Endothelial cell of umbilical vein (primary cell): Measurements from ENCODE around the gene SPAG9. TPM values are rescaled to one million over a fixed set of nuclear protein-coding genes. Genes with fewer than 3 reads are reported as not detected.
A peak's percentile ranks its signal among the peaks of the same experiment; 100 is the strongest.

Experiments
- BruUV-seq: library from RNA; stranded (reverse); fragments of 400-500 nt; replicated peaks from 2 replicates; lab custom pipeline; 2021; lab: Mats Ljungman, UMichigan
- CTCF ChIA-PET: fragments of 300-600, 350-600 bp; sonication (Branson Sonifier 250); formaldehyde crosslinking; loops from one replicate; lab custom pipeline; 2021; ENCODE audit warnings: antibody characterized with exemption, inconsistent platforms; lab: Charles Lee
- POLR2A ChIA-PET: fragments of 300-600, 350-600 bp; sonication (Branson Sonifier 250); formaldehyde crosslinking; loops from one replicate; lab custom pipeline; 2021; ENCODE audit warnings: antibody characterized with exemption, inconsistent platforms; lab: Charles Lee
- DNase-seq: peaks from one replicate; pipeline ENCODE4 v3.0.0-alpha.2; 2011; ENCODE audit warnings: low read depth, low spot score
- FAIRE-seq: peaks from 2 replicates; lab custom pipeline; 2011; peaks lifted over from hg19 to GRCh38; lab: Jason Lieb, UNC
- H2AFZ ChIP-seq: 2 replicates; pipeline ENCODE4 v1.6.0; 2012; ENCODE audit warnings: low read depth, low read length, control low read depth, inconsistent platforms
- H3K27ac ChIP-seq: 2 replicates; pipeline ENCODE4 v1.5.1; 2011; ENCODE audit warnings: low read depth, mild to moderate bottlenecking, control low read depth, low read length, moderate library complexity; ENCODE audit not compliant: insufficient read depth
- H3K27me3 ChIP-seq, 2 experiments: 2 replicates each; pipeline versions ENCODE4 v1.6.0 to v1.6.1; 2011; ENCODE audit warnings: low read length in 2 of 2, mixed read lengths in 1 of 2; ENCODE audit not compliant: control insufficient read depth in 2 of 2, insufficient read depth in 2 of 2
- H3K36me3 ChIP-seq, 2 experiments: 2 replicates in 1 of 2; 3 replicates in 1 of 2; pipeline ENCODE4 v1.5.1; 2011; ENCODE audit warnings: low read length in 2 of 2, mild to moderate bottlenecking in 1 of 2, moderate library complexity in 1 of 2; ENCODE audit not compliant: control insufficient read depth in 2 of 2, insufficient read depth in 2 of 2; ENCODE audit errors: extremely low read depth in 1 of 2
- H3K4me1 ChIP-seq: 3 replicates; pipeline ENCODE4 v1.5.1; 2011; ENCODE audit warnings: mild to moderate bottlenecking, low read length; ENCODE audit not compliant: control insufficient read depth, insufficient read depth; ENCODE audit errors: extremely low read depth
- H3K4me2 ChIP-seq: 2 replicates; pipeline ENCODE4 v1.6.1; 2011; ENCODE audit warnings: low read length, control low read depth, mixed read lengths; ENCODE audit not compliant: insufficient read depth
- H3K4me3 ChIP-seq, 3 experiments: fragments of 200-600 bp in 1 of 3; sonication (generic), shearing (Covaris generic) in 1 of 3; replicated peaks in 1 of 3; 2 replicates each; pipeline ENCODE4 v1.5.1; 2011 to 2016; ENCODE audit warnings: control low read depth in 3 of 3, low read length in 3 of 3, mild to moderate bottlenecking in 2 of 3, inconsistent platforms in 1 of 3, low read depth in 1 of 3, moderate library complexity in 1 of 3; ENCODE audit not compliant: insufficient read depth in 1 of 3
- H3K79me2 ChIP-seq: 2 replicates; pipeline ENCODE4 v1.6.0; 2012; ENCODE audit warnings: low read length, inconsistent platforms; ENCODE audit not compliant: control insufficient read depth, insufficient read depth
- H3K9ac ChIP-seq: replicated peaks from 2 replicates; pipeline ENCODE3; 2011; ENCODE audit warnings: low read length, control low read depth; ENCODE audit not compliant: insufficient read depth; ENCODE audit errors: extremely low read depth
- H3K9me1 ChIP-seq: replicated peaks from 3 replicates; pipeline ENCODE4 v1.6.0; 2011; ENCODE audit warnings: mild to moderate bottlenecking, low read length; ENCODE audit not compliant: control insufficient read depth, insufficient read depth; ENCODE audit errors: extremely low read depth
- H3K9me3 ChIP-seq: replicated peaks from 2 replicates; pipeline ENCODE4 v1.5.1; 2012; ENCODE audit warnings: low read length, inconsistent platforms; ENCODE audit not compliant: control insufficient read depth, insufficient read depth
- H4K20me1 ChIP-seq: replicated peaks from 2 replicates; pipeline ENCODE3; 2011; ENCODE audit warnings: mild to moderate bottlenecking, low read length; ENCODE audit not compliant: control insufficient read depth, insufficient read depth; ENCODE audit errors: extremely low read depth
- EZH2 ChIP-seq: IDR thresholded peaks from 2 replicates; pipeline ENCODE4 v1.6.1; 2012; ENCODE audit warnings: borderline replicate concordance, low read depth, mild to moderate bottlenecking, moderate library complexity, low read length, inconsistent platforms; ENCODE audit not compliant: severe bottlenecking
- FOS ChIP-seq: IDR thresholded peaks from 2 replicates; pipeline ENCODE4 v1.6.1; 2011; ENCODE audit warnings: mild to moderate bottlenecking, low read length, moderate library complexity, borderline replicate concordance; ENCODE audit not compliant: insufficient read depth
- GATA2 ChIP-seq: IDR thresholded peaks from 2 replicates; pipeline ENCODE4 v1.7.0; 2011; ENCODE audit warnings: low read depth, mild to moderate bottlenecking, moderate library complexity, mixed read lengths, low read length; ENCODE audit not compliant: insufficient read length, insufficient read depth
- JUN ChIP-seq: IDR thresholded peaks from 2 replicates; pipeline ENCODE4 v1.6.1; 2011; ENCODE audit warnings: borderline replicate concordance, low read depth; ENCODE audit not compliant: insufficient read length, insufficient read depth
- MYC ChIP-seq: IDR thresholded peaks from one replicate; pipeline ENCODE4 v1.6.1; 2011; ENCODE audit warnings: mild to moderate bottlenecking, low read depth, low read length
- POLR2A ChIP-seq: IDR thresholded peaks from 2 replicates; pipeline ENCODE4 v1.6.1; 2012; ENCODE audit warnings: low read depth, mild to moderate bottlenecking, control low read depth, low read length
- POLR2AphosphoS5 ChIP-seq: IDR thresholded peaks from 2 replicates; pipeline ENCODE4 v1.6.1; 2012; ENCODE audit warnings: low read depth, mild to moderate bottlenecking, control low read depth, low read length, moderate library complexity; ENCODE audit not compliant: insufficient read depth
- dilution Hi-C: fragments of 300-500 bp; cut with MboI; formaldehyde crosslinking; loops from one replicate; pipeline ENCODE4 v1.15.0; 2019; ENCODE audit warnings: low sequenced_read_pairs; ENCODE audit not compliant: extremely low pct_ligation_motif_present
- intact Hi-C: fragments of 100-400 bp; cut with micrococcal nuclease; formaldehyde crosslinking; loops from one replicate; pipeline ENCODE4 v1.10.0; 2022
- polyA plus RNA-seq, 4 experiments: library from polyadenylated mRNA; depleted of rRNA in 3 of 4; stranded (reverse) in 3 of 4; unstranded in 1 of 4; fragments of >200 nt; gene quantifications; 2 replicates each; pipeline versions ENCODE4 v1.2.1 to v1.2.3, GENCODE V29; 2011 to 2012; ENCODE audit warnings: missing spikeins in 1 of 4
- total RNA-seq: library from RNA; stranded (reverse); gene quantifications from 2 replicates; pipeline ENCODE4 v1.2.3, GENCODE V29; 2021
- TF ChIP-seq, protein P1 (sequence below): IDR thresholded peaks from 2 replicates; pipeline ENCODE4 v1.6.1; 2011; ENCODE audit not compliant: insufficient read depth, insufficient read length
- TF ChIP-seq, protein P2 (sequence below), 2 donors: IDR thresholded peaks; 1 replicate in 1 of 2; 2 replicates in 1 of 2; pipeline ENCODE4 v1.5.1; 2011; ENCODE audit warnings: low read length in 2 of 2, mild to moderate bottlenecking in 2 of 2, moderate library complexity in 2 of 2, control low read depth in 1 of 2, inconsistent platforms in 1 of 2, low read depth in 1 of 2; ENCODE audit not compliant: insufficient read depth in 1 of 2; ENCODE audit errors: extremely low read depth in 1 of 2

Gene SPAG9
- total and polyA plus RNA-seq, 2 donors (not counting 3 experiments of a cell fraction or from before 2014, with no cell fraction given) = 16.5 to 75.0 TPM

DNA sequence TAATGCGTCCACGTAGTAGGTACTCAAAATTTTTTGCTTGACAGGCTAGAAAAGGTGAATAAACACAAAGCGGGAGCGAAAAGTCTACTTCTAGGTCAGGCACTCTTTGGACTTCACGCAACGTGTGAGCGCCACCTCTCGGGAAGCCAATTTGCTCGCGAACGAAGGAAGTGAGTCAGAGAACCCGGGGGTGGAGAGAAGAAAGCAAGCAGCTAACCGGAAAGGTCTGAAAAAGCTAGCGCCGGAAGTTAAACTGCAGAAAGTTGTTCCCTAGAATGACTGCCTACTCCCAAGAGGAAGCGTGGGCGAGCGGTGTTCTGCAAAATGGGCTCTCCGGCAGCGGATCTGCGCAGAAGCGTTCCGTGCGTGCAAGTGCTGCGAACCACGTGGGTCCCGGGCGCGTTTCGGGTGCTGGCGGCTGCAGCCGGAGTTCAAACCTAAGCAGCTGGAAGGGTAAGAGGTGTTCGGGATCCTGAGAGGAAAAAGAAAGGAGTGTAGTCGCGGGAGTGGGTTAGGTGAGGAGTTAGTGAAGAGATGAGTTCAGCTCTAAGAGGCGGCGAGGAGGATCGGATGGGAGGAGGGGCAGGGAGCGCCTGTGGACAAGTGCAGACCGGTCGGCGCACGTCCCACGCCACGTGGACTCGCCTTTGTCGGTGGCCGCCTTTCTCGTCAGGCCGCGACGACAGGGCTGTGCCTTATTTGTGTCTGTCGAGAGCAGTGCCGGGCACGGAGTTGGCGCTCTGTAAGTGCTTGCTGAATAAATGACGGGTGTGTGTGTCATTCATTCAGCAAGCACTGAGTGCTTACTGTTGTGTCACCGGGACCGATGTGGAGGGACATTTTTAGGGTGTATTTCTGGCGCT lies 32.8 kb upstream of the SPAG9 start, which contains the start of gene NME1:
TSS of gene NME1 (plus strand) at position 350 of the 863 bp plus-strand sequence. CDS start 2,096 bp downstream, outside the sequence.
- intact Hi-C loops (loop anchor here (1.0 to 10.0 kb wide), 10 partner anchors 13 to 609 kb away; partner anchors contain the start of genes MBTD1, NME2, SPATA20 and TOB1), dilution Hi-C loops (no loop called here)
- peak within 1 kb of the TSS; percentile 70 for H3K27ac ChIP-seq
- H3K9me1 ChIP-seq = no peaks in the 10 kb centered on the region
- POLR2A ChIA-PET = interaction anchor here (0.5 to 1.0 kb wide), 4 partner anchors 11 to 287 kb away, joined by 3 to 5 read pairs (median 4); partner anchors contain the start of gene SPAG9
- H3K9me3 ChIP-seq = no peaks in the 10 kb centered on the region
- peaks cover 1 to 6% of the 10 kb centered on the region in 2 experiments for H3K36me3 ChIP-seq
- no peaks in the 10 kb centered on the region for H3K27me3 ChIP-seq
- peak within 1 kb of the TSS; percentile 85 for H2AFZ ChIP-seq
- DNase-seq (peak; percentile 99), FAIRE-seq (peak; percentile 97)
- peaks cover 46% of the 10 kb centered on the region for H3K79me2 ChIP-seq
- CTCF ChIA-PET = interaction anchor here (0.6 to 3.5 kb wide), 41 partner anchors 9 to 370 kb away, joined by 3 to 140 read pairs (median 5); partner anchors contain the start of genes NME2, SPAG9 and TOB1
- peak within 1 kb of the TSS; percentile 56 to 87 (median 85) for H3K4me3 ChIP-seq
- H3K9ac ChIP-seq = peak within 1 kb of the TSS; percentile 79
- TF ChIP-seq POLR2AphosphoS5 = peak; percentile 99
- TF ChIP-seq, protein P1, sequence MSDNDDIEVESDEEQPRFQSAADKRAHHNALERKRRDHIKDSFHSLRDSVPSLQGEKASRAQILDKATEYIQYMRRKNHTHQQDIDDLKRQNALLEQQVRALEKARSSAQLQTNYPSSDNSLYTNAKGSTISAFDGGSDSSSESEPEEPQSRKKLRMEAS = peak; percentile 96
- TF ChIP-seq, protein P2, sequence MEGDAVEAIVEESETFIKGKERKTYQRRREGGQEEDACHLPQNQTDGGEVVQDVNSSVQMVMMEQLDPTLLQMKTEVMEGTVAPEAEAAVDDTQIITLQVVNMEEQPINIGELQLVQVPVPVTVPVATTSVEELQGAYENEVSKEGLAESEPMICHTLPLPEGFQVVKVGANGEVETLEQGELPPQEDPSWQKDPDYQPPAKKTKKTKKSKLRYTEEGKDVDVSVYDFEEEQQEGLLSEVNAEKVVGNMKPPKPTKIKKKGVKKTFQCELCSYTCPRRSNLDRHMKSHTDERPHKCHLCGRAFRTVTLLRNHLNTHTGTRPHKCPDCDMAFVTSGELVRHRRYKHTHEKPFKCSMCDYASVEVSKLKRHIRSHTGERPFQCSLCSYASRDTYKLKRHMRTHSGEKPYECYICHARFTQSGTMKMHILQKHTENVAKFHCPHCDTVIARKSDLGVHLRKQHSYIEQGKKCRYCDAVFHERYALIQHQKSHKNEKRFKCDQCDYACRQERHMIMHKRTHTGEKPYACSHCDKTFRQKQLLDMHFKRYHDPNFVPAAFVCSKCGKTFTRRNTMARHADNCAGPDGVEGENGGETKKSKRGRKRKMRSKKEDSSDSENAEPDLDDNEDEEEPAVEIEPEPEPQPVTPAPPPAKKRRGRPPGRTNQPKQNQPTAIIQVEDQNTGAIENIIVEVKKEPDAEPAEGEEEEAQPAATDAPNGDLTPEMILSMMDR (IDR thresholded peaks at IDR 0.05; ENCODE audit: extremely low read depth in 1 of 2, insufficient read depth in 1 of 2, low read depth in 1 of 2, low read length in 2 of 2) = peak; percentile 82 to 96
- no peak for TF ChIP-seq GATA2
- peak; percentile 84 for TF ChIP-seq JUN
- TF ChIP-seq FOS = peak; percentile 95
- no peak for TF ChIP-seq EZH2
- peak; percentile 74 for TF ChIP-seq POLR2A
- peak; percentile 100 for TF ChIP-seq MYC
- H3K4me1 ChIP-seq = peaks cover 14% of the 10 kb centered on the region
- BruUV-seq = no TSS peak
- peak within 1 kb of the TSS; percentile 78 for H3K4me2 ChIP-seq
- no peaks in the 10 kb centered on the region for H4K20me1 ChIP-seq
